Mesenchymal stem cell (in vitro differentiated cells and primary cell): ENCODE data around the gene CELF2.

Source experiments
- DNase-seq: peaks from one replicate; pipeline ENCODE4 v3.0.0-alpha.2; 2013
- H2AFZ ChIP-seq: one replicate; pipeline ENCODE4 v1.6.1; 2013; ENCODE audit warnings: low read depth, mild to moderate bottlenecking, control low read depth, inconsistent platforms, low read length, moderate library complexity
- H2AK5ac ChIP-seq: 2 replicates; pipeline ENCODE4 v1.6.1; 2013; ENCODE audit warnings: low read length, moderate library complexity, mild to moderate bottlenecking, inconsistent platforms; ENCODE audit not compliant: severe bottlenecking
- H2BK120ac ChIP-seq: one replicate; pipeline ENCODE4 v1.6.1; 2013; ENCODE audit warnings: low read depth, mild to moderate bottlenecking, inconsistent platforms, low read length, moderate library complexity
- H2BK12ac ChIP-seq, 2 experiments: one replicate each; pipeline ENCODE4 v1.6.1; 2013; ENCODE audit warnings: inconsistent platforms in 2 of 2, low read length in 2 of 2, mild to moderate bottlenecking in 2 of 2, moderate library complexity in 2 of 2, control low read depth in 1 of 2
- H2BK15ac ChIP-seq: one replicate; pipeline ENCODE4 v1.6.1; 2013; ENCODE audit warnings: mild to moderate bottlenecking, low read depth, inconsistent platforms; ENCODE audit not compliant: poor library complexity, severe bottlenecking
- H2BK5ac ChIP-seq: 2 replicates; pipeline ENCODE4 v1.6.1; 2013; ENCODE audit warnings: low read depth, mild to moderate bottlenecking, low read length, control low read depth, inconsistent platforms; ENCODE audit not compliant: poor library complexity, severe bottlenecking
- H3K14ac ChIP-seq, 2 experiments: one replicate each; pipeline ENCODE4 v1.6.1; 2013; ENCODE audit warnings: inconsistent platforms in 2 of 2, low read length in 2 of 2, control low read depth in 1 of 2, mild to moderate bottlenecking in 1 of 2, moderate library complexity in 1 of 2
- H3K18ac ChIP-seq, 2 experiments: one replicate each; pipeline ENCODE4 v1.6.1; 2013; ENCODE audit warnings: inconsistent platforms in 2 of 2, low read length in 2 of 2, control low read depth in 1 of 2, low read depth in 1 of 2, mild to moderate bottlenecking in 1 of 2
- H3K23ac ChIP-seq, 2 experiments: one replicate each; pipeline ENCODE4 v1.6.1; 2013; ENCODE audit warnings: inconsistent platforms in 2 of 2, low read length in 2 of 2, mild to moderate bottlenecking in 2 of 2, moderate library complexity in 2 of 2, control low read depth in 1 of 2
- H3K27ac ChIP-seq: 2 replicates; pipeline ENCODE4 v1.5.1; 2013; ENCODE audit warnings: mild to moderate bottlenecking, moderate library complexity, low read length, control low read depth, inconsistent platforms; ENCODE audit not compliant: poor library complexity, severe bottlenecking
- H3K27me3 ChIP-seq, 2 experiments: 2 replicates each; pipeline versions ENCODE4 v1.6.1 to v1.7.0; 2013; ENCODE audit warnings: low read length in 2 of 2, mild to moderate bottlenecking in 2 of 2, moderate library complexity in 2 of 2, control low read depth in 1 of 2, inconsistent platforms in 1 of 2; ENCODE audit not compliant: control insufficient read depth in 1 of 2, insufficient read depth in 1 of 2
- H3K36me3 ChIP-seq, 2 experiments: 2 replicates each; pipeline versions ENCODE4 v1.6.1 to v1.7.0; 2013; ENCODE audit warnings: low read length in 2 of 2, control low read depth in 1 of 2, inconsistent platforms in 1 of 2, low read depth in 1 of 2, mild to moderate bottlenecking in 1 of 2; ENCODE audit not compliant: insufficient read depth in 2 of 2, control insufficient read depth in 1 of 2
- H3K4ac ChIP-seq, 2 experiments: one replicate each; pipeline ENCODE4 v1.6.1; 2013; ENCODE audit warnings: inconsistent platforms in 2 of 2, low read length in 2 of 2, mild to moderate bottlenecking in 2 of 2, moderate library complexity in 2 of 2, control low read depth in 1 of 2, low read depth in 1 of 2
- H3K4me1 ChIP-seq: 2 replicates; pipeline ENCODE4 v1.6.1; 2013; ENCODE audit warnings: low read depth, low read length, control low read depth; ENCODE audit not compliant: control insufficient read depth, insufficient read depth
- H3K4me2 ChIP-seq: 2 replicates; pipeline ENCODE4 v1.6.1; 2013; ENCODE audit warnings: low read length, mild to moderate bottlenecking, inconsistent platforms; ENCODE audit not compliant: poor library complexity, severe bottlenecking
- H3K4me3 ChIP-seq, 2 experiments: 2 replicates each; pipeline versions ENCODE4 v1.5.1 to v1.7.0; 2013; ENCODE audit warnings: low read length in 2 of 2, mild to moderate bottlenecking in 2 of 2, control low read depth in 1 of 2, low read depth in 1 of 2; ENCODE audit not compliant: insufficient read depth in 1 of 2
- H3K79me1 ChIP-seq: replicated peaks from 2 replicates; pipeline ENCODE4 v1.6.1; 2013; ENCODE audit warnings: mild to moderate bottlenecking, control low read depth, low read length, inconsistent platforms; ENCODE audit not compliant: poor library complexity, severe bottlenecking
- H3K9ac ChIP-seq: 2 replicates; pipeline ENCODE4 v1.7.0; 2013; ENCODE audit warnings: mild to moderate bottlenecking, low read length, moderate library complexity
- H3K9me3 ChIP-seq: 2 replicates; pipeline ENCODE4 v1.7.0; 2013; ENCODE audit warnings: mild to moderate bottlenecking, low read length; ENCODE audit not compliant: control insufficient read depth
- H4K8ac ChIP-seq: one replicate; pipeline ENCODE4 v1.6.1; 2013; ENCODE audit warnings: inconsistent platforms, mild to moderate bottlenecking, low read length, moderate library complexity
- H4K91ac ChIP-seq: one replicate; pipeline ENCODE4 v1.6.1; 2013; ENCODE audit warnings: mild to moderate bottlenecking, low read length, inconsistent platforms
- WGBS: methylation state at CpG from one replicate; pipeline ENCODE4 v1.1.7; 2013; ENCODE audit warnings: mixed read lengths; 5-methylcytosine and 5-hydroxymethylcytosine counted together

Gene CELF2

GRCh38 chr10:10992072-10992471 lies 25.6 kb upstream of the CELF2 start:
- Histone ChIP-seq H3K23ac (no peak overlapping the region), H3K27me3 (no peaks in the 10 kb centered on the region), H3K79me1 (no peaks in the 10 kb centered on the region), H3K4me3 (no peak overlapping the region), H3K9me3 (peaks cover 7% of the 10 kb centered on the region), H3K4me1 (no peaks in the 10 kb centered on the region), H3K36me3 (no peaks in the 10 kb centered on the region), H3K4me2 (no peak overlapping the region), H4K91ac (no peak overlapping the region), H4K8ac (no peak overlapping the region), H2AK5ac (no peak overlapping the region), H3K4ac (no peak overlapping the region), H3K9ac (no peak overlapping the region), H3K18ac (no peak overlapping the region), H2BK120ac (no peak overlapping the region), H2BK15ac (no peak overlapping the region), H2BK12ac (no peak overlapping the region), H2BK5ac (no peak overlapping the region), H3K27ac (no peak overlapping the region), H3K14ac (no peak overlapping the region), H2AFZ (no peak overlapping the region)
- no peak for DNase-seq
- WGBS: no CpG with 5 or more reads among the region's 2 CpGs

DNA sequence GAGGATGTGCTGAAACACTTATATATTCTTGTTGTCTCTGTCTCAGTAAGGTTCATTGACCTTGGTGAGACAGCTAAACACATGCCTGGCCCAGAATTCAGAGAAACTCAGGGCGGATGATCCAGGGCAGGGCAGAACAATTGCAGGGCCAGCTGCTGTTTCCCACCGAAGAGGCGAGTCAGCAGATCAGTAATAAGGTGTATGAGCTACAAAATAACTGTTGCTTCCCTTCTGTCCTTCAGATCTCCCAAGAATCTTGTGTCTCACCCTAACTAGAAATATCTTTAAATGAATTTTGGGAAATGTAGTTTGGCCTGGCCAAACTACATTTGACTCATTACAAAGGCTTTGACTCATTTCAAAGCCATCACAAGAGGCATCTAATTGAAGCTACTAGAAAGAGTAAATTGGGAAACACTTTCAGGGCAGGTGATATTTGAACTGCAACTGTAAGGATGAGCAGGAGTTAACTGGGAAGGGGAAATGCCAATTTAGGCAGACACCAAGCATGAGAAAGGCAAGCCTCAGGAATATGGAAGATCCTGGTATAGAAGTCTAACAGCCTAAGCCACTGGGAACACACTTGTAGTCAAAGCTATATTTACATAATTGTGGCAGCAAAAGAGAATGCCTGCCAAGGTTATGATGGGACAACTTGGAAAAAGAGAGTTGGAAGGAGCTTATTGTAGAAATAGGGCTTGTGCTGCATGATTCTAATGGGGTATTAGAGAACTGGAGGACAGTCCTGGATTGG lies 24.5 kb upstream of the CELF2 start:
- H3K4ac ChIP-seq: no peak overlapping the region
- H2BK120ac ChIP-seq: no peak overlapping the region
- no peaks in the 10 kb centered on the region for H3K4me1 ChIP-seq
- WGBS: 81% methylated on average over 1 of the region's 3 CpGs
- no peak overlapping the region for H3K14ac ChIP-seq
- no peak overlapping the region for H3K9ac ChIP-seq
- H3K9me3 ChIP-seq: peaks cover 7% of the 10 kb centered on the region
- H3K79me1 ChIP-seq: no peaks in the 10 kb centered on the region
- no peak overlapping the region for H2AFZ ChIP-seq
- no peak overlapping the region for H2BK12ac ChIP-seq
- no peak overlapping the region for H4K8ac ChIP-seq
- no peaks in the 10 kb centered on the region for H3K36me3 ChIP-seq
- H3K27me3 ChIP-seq: no peaks in the 10 kb centered on the region
- DNase-seq: no peak
- no peak overlapping the region for H3K23ac ChIP-seq
- no peak overlapping the region for H3K4me3 ChIP-seq
- H2BK15ac ChIP-seq: no peak overlapping the region
- H3K4me2 ChIP-seq: no peak overlapping the region
- H4K91ac ChIP-seq: no peak overlapping the region
- H2AK5ac ChIP-seq: no peak overlapping the region
- no peak overlapping the region for H3K27ac ChIP-seq
- H2BK5ac ChIP-seq: no peak overlapping the region
- H3K18ac ChIP-seq: no peak overlapping the region

- H3K4ac ChIP-seq: no peak overlapping the region
- no peaks in the 10 kb centered on the region for H3K36me3 ChIP-seq
- no peaks in the 10 kb centered on the region for H3K27me3 ChIP-seq
- no peak overlapping the region for H2BK120ac ChIP-seq
- H2BK5ac ChIP-seq: no peak overlapping the region
- H3K79me1 ChIP-seq: no peaks in the 10 kb centered on the region
- no peak overlapping the region for H2BK12ac ChIP-seq
- no peak overlapping the region for H3K23ac ChIP-seq
- no peaks in the 10 kb centered on the region for H3K4me1 ChIP-seq
- no peak overlapping the region for H3K4me2 ChIP-seq
- H3K9me3 ChIP-seq: peaks cover 7% of the 10 kb centered on the region
- no peak overlapping the region for H3K4me3 ChIP-seq
- H2AFZ ChIP-seq: no peak overlapping the region
- H3K18ac ChIP-seq: no peak overlapping the region
- no peak overlapping the region for H3K14ac ChIP-seq
- no peak overlapping the region for H4K91ac ChIP-seq
- no peak overlapping the region for H2BK15ac ChIP-seq
- no peak for DNase-seq
- H2AK5ac ChIP-seq: no peak overlapping the region
- H3K9ac ChIP-seq: no peak overlapping the region
- no peak overlapping the region for H3K27ac ChIP-seq
- no peak overlapping the region for H4K8ac ChIP-seq
Measured at GRCh38 chr10:10993785-10994184, 23.9 kb upstream of the CELF2 start.

DNA sequence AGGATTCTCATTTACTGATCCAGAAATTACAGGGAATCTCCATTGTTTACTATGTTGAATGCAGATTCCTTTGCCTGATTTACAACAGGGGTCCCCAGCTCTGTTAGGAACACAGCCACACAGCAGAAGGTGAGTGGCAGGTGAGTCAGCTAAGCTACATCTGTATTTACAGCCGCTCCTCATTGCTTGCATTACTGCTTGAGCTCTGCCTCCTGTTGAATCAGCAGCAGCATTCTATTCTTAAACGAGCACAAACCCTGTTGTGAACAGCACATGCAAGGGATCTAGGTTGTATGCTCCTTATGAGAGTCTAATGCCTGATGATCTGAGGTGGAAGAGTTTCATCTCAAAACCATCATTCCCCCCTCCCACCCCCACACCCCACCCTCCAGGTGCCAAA lies 23.3 kb upstream of the CELF2 start:
- no peak overlapping the region for H2BK12ac ChIP-seq
- no peak overlapping the region for H2BK15ac ChIP-seq
- no peaks in the 10 kb centered on the region for H3K36me3 ChIP-seq
- H3K14ac ChIP-seq: no peak overlapping the region
- no peaks in the 10 kb centered on the region for H3K27me3 ChIP-seq
- no peaks in the 10 kb centered on the region for H3K79me1 ChIP-seq
- H3K27ac ChIP-seq: no peak overlapping the region
- no peak overlapping the region for H2BK120ac ChIP-seq
- no peak overlapping the region for H4K91ac ChIP-seq
- H3K9ac ChIP-seq: no peak overlapping the region
- H2AFZ ChIP-seq: no peak overlapping the region
- H3K9me3 ChIP-seq: peaks cover 7% of the 10 kb centered on the region
- H3K18ac ChIP-seq: no peak overlapping the region
- H3K4me1 ChIP-seq: no peaks in the 10 kb centered on the region
- no peak overlapping the region for H2BK5ac ChIP-seq
- H2AK5ac ChIP-seq: no peak overlapping the region
- DNase-seq: no peak
- H3K23ac ChIP-seq: no peak overlapping the region
- no peak overlapping the region for H3K4ac ChIP-seq
- H3K4me3 ChIP-seq: no peak overlapping the region
- 83% methylated on average over 1 of the region's 2 CpGs for WGBS
- H4K8ac ChIP-seq: no peak overlapping the region
- no peak overlapping the region for H3K4me2 ChIP-seq
